NCI-H1092 treated with DMSO at 0.1 percent for 48 hours (cell line): ENCODE measurements around the gene NEDD4L.

Experiments
- DNase-seq: peaks from one replicate; lab custom pipeline; 2025; lab: John Stamatoyannopoulos, UW

The NEDD4L gene

GRCh38 chr18:58095222-58095621, 51.2 kb downstream of the NEDD4L start:
- no peak for DNase-seq

GRCh38 chr18:58095655-58096054, 51.6 kb downstream of the NEDD4L start:
- DNase-seq: no peak

- DNase-seq: no peak
Measured at GRCh38 chr18:58096658-58097057, 52.6 kb downstream of the NEDD4L start.

- peak; percentile 46 for DNase-seq
Measured at GRCh38 chr18:58097121-58097906, 53.3 kb downstream of the NEDD4L start.

- no peak for DNase-seq
Measured at GRCh38 chr18:58097907-58098166, 53.8 kb downstream of the NEDD4L start.

- no peak for DNase-seq
Measured at GRCh38 chr18:58098706-58099105, 54.7 kb downstream of the NEDD4L start.

GRCh38 chr18:58100154-58100553, 56.1 kb downstream of the NEDD4L start:
- DNase-seq: no peak

- no peak for DNase-seq
Measured at GRCh38 chr18:58101291-58101794, 57.3 kb downstream of the NEDD4L start.

GRCh38 chr18:58102018-58102417, 58.0 kb downstream of the NEDD4L start:
- DNase-seq: no peak

GRCh38 chr18:58102875-58103274, 58.8 kb downstream of the NEDD4L start:
- DNase-seq: no peak

- no peak for DNase-seq
Measured at GRCh38 chr18:58103339-58103985, 59.4 kb downstream of the NEDD4L start.

GRCh38 chr18:58104096-58104495, 60.1 kb downstream of the NEDD4L start:
- no peak for DNase-seq

GRCh38 chr18:58105206-58105887, 61.3 kb downstream of the NEDD4L start:
- DNase-seq: no peak

- no peak for DNase-seq
Measured at GRCh38 chr18:58105888-58106260, 61.8 kb downstream of the NEDD4L start.

- DNase-seq: no peak
Measured at GRCh38 chr18:58106289-58107070, 62.5 kb downstream of the NEDD4L start.

- DNase-seq: no peak
Measured at GRCh38 chr18:58109256-58109655, 65.2 kb downstream of the NEDD4L start.

- DNase-seq: no peak
Measured at GRCh38 chr18:58110398-58110797, 66.4 kb downstream of the NEDD4L start.

GRCh38 chr18:58112174-58112573, 68.1 kb downstream of the NEDD4L start:
- DNase-seq: no peak

- no peak for DNase-seq
Measured at GRCh38 chr18:58113337-58113736, 69.3 kb downstream of the NEDD4L start.

- no peak for DNase-seq
Measured at GRCh38 chr18:58114766-58115165, 70.7 kb downstream of the NEDD4L start.

- no peak for DNase-seq
Measured at GRCh38 chr18:58116818-58117217, 72.8 kb downstream of the NEDD4L start.

GRCh38 chr18:58117786-58118403, 73.9 kb downstream of the NEDD4L start:
- DNase-seq: no peak
